Amniotic stem cell (primary cell): Measurements from ENCODE around the gene THOC7.
A peak's percentile ranks its signal among the peaks of the same experiment; 100 is the strongest.

ENCODE experiments used
- DNase-seq: peaks from one replicate; lab custom pipeline; 2025; lab: John Stamatoyannopoulos, UW

THOC7 gene

DNA sequence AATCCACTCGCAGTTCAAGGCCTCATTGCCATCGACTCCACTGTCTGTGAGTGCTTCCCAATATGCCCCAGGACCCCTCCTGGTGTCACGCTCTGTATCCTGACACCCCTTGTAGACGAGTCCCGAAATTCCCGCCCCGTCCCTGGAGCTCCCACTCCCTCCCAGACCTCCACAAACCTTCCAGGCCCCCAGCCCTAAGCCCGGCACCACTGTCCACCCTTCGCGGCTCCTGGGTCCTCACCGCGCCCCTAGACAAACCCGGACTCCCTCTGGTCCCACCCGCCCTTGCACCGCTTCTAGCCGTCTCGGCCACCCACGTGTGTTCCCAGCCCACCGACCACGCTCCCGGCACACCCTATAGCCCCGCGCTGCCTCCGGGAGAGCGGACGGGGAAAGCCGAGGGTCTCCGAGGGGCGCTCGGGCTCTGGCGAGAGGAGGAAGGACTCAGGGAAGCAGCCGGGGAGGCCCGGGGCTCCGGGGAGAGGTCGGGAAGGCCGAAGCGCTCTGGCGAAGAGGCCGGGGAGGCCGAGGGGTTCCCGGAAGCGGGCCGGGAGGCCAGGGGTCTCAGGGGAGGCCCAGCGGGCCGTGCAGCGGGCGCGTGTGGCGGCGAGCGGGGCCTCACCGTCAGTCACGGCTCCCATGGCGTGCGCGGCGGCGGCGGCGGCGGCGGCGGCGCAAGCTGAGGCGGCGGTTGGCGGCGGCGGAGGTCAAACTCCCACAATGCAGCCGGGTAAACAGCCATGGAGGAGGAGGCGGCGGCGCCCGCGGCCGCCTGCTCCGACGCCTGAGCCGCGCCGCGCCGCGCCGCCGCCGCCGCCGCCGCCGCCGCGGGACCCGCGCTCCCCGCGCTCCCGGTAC lies at the start of gene THOC7, which contains the start of gene ATXN7:
Gene THOC7 (minus strand): TSS at position 656 of the 858 bp plus-strand sequence. CDS start 15 bp downstream, at position 641.
Gene ATXN7 (plus strand): TSS at position 718 of the 858 bp plus-strand sequence. CDS start 48,732 bp downstream, outside the sequence.
- DNase-seq = peak; percentile 37

DNA sequence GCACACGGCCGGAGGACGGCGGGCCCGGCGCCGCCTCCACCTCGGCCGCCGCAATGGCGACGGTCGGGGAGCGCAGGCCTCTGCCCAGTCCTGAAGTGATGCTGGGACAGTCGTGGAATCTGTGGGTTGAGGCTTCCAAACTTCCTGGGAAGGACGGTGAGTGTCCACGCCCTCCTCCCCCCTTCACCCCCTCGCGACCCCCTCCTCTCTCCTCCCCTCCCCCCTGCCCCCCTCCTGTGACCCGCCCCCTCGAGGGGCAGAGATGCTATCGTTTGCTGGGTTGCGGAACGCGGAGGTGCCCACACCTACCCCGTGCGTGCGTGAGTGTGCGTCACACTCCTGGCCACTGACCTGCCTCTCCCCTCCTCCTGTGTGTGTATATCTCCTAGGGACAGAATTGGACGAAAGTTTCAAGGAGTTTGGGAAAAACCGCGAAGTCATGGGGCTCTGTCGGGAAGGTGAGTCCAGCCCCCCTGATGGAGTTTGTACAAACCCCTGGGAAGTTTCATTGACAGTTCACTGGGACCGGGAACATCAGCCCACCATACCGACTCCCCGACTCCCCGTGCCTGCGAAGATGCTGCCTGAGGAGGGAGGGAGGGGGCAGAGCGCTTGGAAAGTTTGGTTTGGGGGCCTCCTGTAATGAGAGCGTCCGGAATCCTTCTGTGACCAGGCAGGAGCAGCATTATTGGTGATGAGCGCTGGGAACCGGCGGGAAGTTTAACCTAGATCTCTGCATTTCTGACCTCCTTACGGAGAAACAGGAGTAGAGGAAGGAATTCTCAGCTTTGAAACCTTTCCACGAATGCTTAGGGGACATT lies 49.4 kb upstream of the THOC7 start:
- no peak for DNase-seq

DNA sequence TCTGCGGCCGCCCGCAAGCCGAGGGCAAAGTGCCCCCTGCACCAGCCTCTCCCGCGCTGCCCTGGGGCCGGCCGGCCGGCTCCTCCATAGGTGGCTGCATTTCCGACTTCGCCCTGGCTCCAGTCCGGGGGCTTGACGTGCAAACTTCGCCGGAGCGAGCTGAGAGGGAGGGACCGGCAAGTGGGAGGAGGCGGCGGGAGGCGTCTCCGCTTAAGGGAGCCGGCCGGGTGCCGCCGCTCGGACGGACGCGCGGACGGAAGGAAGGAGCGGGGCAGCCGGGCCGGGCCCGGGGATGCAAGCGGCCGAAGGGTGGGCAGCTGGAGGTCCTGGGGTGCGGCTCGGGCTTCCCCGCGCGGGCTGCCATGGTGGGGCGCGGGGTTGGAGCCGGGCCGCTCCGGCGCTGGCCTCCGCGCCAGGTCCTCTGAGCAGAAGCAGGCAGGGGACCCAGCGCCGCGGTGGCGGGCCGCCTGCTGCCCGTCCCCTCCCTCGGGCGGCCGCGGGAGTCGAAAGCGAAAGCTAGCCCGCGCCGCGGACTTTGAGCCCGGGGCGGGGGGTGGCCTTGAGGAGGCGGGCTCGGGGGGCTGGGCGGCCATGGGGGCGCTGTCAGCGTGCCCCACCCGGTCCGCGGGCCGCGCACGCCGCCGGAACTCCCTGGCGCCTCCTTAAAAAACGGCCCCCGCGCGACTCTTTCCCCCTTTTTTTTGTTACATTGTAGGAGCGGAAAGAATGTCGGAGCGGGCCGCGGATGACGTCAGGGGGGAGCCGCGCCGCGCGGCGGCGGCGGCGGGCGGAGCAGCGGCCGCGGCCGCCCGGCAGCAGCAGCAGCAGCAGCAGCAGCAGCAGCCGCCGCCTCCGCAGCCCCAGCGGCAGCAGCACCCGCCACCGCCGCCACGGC lies 48.5 kb upstream of the THOC7 start, which contains the start of gene SCAANT1:
Gene SCAANT1 (minus strand): TSS at position 511 of the 895 bp plus-strand sequence.
- peak; percentile 79 for DNase-seq

DNA sequence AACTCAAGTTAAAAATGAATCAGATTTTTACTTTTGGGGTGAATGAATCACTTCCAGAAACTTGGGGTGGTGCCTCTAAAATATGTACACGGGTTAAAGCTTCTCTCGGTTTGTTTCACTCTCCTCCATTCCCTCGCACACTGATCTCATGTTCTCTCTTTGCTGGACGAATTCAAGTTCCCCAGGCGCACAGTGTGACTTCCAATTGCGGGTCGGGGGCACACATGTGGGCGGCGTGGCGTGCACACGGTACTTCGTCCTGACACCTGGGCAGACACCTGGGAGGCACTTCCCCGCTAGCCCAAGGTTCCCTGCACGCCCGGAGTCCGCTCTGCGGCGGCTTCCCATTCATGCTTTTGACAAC lies 47.9 kb upstream of the THOC7 start:
- no peak for DNase-seq

- DNase-seq = no peak
Observed at GRCh38 chr3:63910891-63911290, 47.3 kb upstream of the THOC7 start.

DNA sequence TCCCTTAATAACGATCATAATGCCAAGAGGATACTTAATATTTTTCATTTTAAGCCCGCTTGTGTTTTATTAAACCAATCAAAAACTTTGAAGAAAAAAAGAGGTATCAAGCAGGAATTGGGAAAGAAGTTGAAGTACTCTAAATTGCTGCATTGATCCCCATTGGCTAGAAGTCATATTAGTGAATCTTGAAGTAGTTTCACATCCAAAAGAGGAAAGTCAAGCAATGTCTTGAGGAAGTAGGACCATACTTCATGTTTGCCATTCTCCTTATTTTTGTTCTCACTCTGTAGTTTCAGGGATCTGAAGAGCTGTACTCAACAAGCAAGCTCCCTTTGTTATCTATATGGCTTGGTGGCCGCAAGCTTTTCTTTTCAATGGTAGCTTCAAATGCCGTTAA lies 46.4 kb upstream of the THOC7 start:
- DNase-seq = no peak

- DNase-seq = no peak
Observed at GRCh38 chr3:63909431-63909830, 45.8 kb upstream of the THOC7 start.

DNA sequence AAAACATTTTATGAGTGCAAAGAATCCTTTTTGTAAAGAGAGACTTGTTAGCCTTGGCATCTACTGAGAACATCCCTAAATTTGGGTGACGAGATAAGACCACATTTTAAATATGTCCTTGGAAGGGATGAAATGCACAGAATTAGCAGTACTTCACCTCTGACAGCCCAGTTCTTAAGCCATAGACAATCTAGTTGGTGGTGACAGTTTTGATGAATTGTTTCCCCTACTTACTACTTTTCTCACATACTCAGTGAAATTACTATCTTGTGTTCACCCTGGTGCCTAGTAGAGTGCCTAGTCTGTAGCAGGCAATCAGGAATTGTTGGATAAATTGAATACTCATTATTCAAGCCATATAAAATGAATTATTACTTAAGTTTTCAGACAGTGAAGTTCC lies 45.2 kb upstream of the THOC7 start:
- no peak for DNase-seq

- DNase-seq = no peak
Observed at GRCh38 chr3:63908081-63908736, 44.6 kb upstream of the THOC7 start.

GRCh38 chr3:63905731-63906620 lies 42.4 kb upstream of the THOC7 start:
- DNase-seq = no peak

GRCh38 chr3:63900459-63900858 lies 36.9 kb upstream of the THOC7 start:
- no peak for DNase-seq

GRCh38 chr3:63900010-63900409 lies 36.4 kb upstream of the THOC7 start:
- no peak for DNase-seq

GRCh38 chr3:63896332-63897030 lies 32.9 kb upstream of the THOC7 start:
- DNase-seq = no peak

DNA sequence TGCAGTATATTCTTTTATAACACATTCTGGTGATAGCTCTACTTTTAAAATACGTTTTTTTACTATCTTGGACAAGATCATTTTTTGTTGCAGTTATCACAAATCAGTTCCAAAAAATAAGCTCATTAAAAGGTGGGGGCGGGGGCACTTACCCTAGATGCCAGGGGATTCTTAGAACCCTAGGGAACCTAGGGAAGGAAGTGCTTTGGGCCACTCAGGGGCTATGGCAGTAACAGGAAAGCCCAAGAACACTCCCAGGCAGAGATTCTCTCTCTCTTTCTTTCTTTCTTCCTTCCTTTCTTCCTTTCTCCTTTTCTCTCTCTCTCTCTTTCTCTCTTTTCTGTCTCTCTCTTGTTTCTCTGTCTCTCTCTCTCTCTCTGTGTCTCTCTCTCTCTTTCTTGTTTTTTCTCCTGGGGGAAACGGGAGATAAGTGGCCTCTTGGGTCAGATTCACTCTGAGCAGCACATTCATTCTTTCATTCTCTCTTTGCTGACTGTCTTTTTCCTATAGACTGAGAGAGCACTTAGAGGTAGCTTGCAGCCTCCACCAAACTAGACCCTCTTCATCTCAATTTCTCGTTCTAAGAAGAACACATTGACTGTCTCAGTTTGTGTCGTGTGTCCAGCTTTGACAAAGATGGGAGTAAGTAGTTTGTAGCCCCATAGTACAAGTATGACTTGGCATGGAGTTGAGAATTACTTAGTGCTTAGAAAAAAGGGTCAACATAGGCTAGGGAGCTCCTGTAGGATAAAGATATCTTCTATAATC lies 32.0 kb upstream of the THOC7 start:
- DNase-seq = no peak

DNA sequence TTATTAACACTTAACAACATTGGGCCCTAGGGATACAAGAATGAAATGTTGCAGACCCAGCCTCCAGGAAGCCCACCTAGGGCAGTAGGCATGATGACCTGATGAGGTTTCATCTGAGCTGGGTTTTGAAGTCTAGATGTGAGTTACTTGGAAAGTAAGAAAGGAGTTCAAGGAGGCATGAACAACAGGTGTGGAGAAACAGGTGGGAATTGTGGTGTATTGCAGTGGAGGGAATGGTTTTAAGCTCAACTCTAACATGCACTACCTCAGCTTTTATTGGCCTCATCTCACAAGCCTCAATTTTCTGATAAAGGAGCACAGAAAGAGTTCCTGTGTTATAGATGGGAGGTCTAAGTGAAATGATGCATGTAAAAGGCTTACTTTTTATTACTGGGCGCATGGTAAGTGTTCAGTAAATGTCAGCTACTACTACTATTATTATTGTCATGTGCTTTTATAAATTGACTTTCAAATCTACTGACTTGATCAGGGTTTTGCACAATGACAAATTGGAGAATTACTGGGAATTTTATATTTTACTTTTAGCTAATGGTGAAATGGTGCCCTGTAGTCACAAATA lies 29.3 kb upstream of the THOC7 start:
- DNase-seq = no peak

DNA sequence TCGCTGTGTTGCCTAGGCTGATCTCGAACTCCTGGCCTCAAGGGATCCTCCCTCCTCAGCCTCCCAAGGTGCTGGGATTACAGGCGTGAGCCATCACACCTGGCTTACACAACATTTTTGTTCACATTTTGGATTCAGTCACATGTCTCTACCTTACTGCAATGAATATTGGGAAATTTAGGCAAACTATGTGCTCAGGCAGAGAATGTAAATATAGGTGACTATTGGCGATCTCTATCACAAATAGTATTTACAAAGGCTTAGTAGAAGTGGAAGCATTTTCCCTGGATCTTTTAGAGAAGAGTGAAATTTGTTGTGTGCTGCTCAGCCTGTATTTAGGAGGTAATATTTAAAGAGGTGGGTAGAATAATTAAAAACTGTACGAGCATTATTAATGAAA lies 27.9 kb upstream of the THOC7 start:
- DNase-seq = no peak

DNA sequence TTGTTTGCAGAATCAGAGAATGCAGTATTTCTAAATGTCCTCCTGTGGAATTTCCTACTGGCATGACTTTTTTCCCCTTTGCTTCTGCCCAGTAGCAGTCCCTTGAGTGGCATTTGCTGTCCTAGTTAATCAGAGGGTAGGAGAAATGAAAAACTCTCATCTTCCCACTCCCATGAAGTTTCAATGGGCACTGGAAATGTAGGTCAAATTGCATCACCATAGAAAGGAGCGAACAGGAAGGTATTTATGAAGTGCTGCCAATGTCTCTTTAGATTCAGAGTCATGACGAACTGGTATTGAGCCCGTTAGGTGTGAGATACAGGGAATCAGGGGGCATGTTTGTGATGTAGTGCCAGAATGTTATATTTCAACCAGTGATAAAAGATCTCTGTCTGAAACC lies 23.3 kb upstream of the THOC7 start:
- no peak for DNase-seq

DNA sequence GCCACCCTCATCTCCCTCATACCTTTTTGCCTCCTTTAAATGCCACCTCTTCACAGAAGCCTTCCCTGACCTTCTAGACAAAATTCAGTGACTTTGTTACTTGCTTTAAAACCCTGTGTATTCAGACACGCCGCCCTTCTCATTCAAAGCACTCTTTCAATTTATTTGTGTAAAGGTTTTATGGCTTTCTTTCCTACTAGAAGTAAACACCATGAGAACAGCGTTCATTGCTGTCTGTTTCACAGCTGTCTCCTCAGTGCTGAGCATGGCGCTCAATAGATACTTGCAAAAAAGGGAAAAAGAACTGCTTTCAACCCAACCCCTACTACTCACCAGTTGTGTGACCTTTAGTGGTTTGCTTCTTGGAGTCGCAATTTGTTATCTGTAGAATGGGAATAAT lies 17.0 kb upstream of the THOC7 start:
- DNase-seq = no peak
